GM04503 (cell line): ENCODE data around the gene SCUBE1.
"Not testable (repeated sequence)": the region's sequence is repeated elsewhere in the genome, so short reads cannot be mapped to it uniquely, and the experiment has no call there.

Source experiments
- DNase-seq: peaks from one replicate; pipeline ENCODE4 v3.0.0-alpha.2; 2012; ENCODE audit warnings: low read depth

SCUBE1 gene

DNA sequence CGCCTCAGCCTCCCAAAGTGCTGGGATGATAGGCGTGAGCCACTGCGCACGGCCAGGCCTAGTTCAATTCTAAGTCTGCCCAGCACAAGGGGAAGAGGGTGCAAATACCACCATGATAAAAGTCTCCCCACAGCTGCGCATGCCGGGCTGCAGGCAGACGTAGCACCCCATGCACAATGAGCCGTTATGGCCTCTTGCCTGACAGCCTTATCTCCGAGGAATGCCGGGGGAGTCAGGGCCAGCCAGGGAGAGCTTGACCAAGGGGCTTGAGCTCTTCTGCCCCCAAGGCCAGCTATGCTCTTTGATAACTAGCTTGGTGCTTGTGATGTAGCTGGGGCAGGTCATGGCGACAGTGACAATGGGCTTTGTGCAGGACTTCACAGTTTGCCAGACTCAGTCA is 13.7 kb upstream of the SCUBE1 start:
- no peak for DNase-seq

DNA sequence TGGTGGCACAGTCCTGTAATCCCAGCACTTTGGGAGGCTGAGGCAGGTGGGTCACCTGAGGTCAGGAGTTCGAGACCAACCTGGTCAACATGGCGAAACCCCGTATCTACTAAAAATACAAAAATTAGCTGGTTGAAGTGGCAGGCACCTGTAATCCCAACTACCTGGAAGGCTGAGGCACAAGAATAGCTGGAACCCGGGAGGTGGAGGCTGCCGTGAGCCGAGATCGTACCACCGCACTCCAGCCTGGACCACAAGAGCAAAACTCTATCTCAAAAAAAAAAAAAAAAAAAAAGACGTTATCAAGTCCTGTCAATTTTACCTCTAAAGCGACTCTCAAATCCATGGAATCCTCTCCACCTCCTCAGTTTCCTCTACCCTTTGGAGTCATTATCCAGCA is 12.5 kb upstream of the SCUBE1 start:
- not testable (repeated sequence) for DNase-seq

DNA sequence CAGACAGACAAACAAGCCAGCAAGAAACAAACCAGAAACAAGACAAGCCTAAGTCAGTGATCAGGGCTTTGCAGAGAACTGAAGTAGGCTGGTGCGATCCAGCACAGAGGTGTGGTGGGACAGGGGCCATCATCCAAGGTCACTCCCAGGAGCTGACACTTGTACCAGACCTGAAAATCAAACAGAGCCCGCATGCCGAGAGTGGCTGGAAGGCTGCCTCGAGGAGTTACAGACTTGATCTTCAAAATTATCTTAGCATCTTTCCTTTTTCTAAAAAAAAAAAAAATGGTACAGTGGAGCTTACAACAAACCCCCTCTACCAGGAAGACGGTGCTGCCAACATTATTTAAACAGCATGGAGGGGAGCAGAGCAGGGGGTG is 8.8 kb upstream of the SCUBE1 start:
- no peak for DNase-seq

DNA sequence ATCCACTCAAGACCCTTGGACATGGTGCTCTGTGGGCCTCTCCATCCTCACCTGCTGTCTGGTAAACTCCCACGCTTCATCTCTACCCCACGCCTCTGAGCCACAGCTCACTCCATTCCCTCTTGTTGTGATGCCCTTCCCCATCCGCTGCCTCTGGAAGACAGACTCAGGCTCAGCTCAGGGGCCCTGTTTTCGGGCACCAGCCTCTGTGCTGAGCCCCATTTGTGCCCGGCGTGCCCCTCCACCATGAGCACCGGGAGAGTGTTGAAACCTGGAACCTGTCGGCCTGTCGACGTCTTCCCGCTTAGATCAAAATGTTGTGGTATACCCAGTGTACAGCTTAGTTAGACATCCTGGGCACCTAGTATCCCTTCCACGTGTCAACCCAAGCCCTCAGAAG is 6.5 kb upstream of the SCUBE1 start:
- DNase-seq: no peak

DNA sequence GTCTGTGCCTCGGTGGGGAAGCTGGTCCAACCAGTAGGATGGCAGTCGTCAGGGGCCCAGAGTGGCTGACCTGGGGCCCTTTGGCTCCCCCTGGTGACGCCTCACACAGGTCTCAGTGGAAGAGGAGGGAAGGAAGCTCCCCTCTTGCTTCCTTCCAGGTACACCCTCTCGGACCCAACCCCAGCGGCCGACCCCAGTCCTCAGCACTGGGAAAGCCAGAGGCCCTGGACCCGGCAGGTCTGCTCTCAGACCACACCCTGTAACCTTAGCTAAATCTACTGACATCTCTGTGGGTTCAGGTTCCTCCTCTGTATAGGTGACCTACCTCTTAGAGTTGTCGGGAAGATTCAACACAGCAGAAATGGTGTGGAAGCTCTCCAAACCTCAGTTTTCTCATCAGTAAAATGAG is 3.4 kb upstream of the SCUBE1 start:
- no peak for DNase-seq

DNA sequence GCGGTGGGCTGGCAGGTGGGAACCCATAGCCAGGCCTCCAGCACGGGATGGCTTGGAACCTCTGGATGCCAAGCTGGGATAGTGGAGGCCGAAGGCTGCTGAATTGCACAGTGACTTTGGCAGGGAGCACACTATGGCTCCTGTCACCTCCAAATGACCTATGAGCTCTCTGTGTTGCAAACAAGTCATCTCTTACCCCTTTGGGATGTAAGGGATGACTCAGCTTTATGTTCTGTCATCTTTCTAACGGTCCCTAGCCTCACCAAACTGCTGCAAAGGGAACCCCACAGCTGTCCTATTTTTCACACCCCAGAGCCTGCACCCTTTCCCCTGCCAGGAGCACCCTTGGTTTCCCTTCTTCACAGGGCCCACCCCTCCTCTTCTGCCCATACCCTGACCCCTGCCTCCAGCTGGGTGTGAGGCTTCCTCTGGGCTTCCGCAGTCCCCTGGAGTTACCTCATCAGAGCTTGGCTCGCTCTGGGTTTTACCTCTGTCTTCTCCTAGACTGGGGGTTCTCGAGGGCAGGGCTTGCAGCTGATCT is 2.7 kb upstream of the SCUBE1 start:
- DNase-seq: no peak

DNA sequence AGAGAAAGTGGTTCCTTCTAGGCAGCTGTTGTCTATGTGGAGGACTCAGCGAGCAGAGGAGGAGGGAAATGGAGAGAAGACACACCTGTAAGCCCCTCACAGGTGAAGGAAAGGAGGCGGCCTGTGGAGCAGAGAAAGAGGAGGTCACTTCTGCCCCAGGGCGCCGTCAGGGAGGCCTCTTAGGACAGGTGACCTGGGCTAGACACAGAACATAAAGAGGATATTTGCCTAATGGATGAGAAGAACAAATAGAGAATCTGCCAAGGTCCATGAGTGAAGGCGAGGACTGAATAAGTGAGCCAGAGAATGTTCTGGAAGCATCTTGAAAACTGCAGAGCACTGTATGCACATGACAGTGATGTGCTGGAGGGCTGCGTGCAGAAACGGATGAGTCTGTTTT is 2.2 kb upstream of the SCUBE1 start:
- DNase-seq: no peak

DNA sequence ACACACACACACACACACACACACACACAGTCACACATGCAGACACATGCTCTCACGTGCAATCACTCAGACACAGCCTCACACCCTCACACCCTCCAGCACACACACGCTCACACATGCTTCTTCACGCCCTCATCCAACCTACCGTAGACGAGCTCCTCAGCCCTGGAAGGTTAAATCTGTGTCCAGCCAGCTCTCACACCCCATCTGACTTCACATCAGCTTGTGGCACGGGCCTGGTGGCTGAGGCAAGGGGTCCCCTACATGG is 1.3 kb upstream of the SCUBE1 start:
- no peak for DNase-seq

DNA sequence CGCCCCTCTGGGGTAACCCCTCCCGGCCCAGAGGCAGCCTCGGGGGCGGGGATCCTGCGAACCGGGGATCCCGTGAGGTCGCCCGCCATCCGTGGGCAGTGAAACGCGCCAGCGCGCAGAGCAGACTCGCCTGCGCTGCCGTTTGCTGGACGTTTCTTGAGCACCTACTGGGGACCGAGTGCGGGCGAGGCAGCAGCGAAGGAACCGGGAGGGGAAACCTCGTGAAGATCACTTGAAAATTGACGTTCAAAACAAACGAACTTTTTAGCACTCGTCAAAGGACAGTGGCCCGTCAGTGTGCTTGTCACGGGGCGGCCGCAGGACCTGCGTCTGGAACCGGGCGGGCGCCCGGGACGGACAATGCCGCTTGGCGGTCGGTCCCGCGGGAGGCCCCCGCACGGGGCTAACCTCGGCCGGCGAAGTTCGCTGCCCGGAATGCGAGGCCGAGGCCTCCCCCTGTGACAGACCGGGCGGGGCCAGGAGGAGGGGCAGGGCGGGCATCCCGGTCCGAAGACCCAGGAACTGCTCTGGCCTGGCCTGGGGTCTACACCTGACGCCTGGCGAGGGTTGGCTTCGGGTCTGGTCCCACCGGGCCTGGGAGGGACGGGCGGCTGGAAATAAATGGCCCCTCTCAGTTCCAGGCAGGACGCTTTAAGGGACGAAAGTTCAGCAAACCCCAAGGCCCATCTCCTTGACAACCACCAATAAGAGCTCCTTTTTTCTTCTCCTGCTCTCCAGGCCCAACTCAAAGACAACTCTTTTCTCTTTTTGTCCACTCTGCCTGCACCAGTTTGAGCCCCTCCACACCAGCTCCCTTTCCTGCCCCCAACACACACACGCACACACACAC is 723 bp upstream of the SCUBE1 start:
- DNase-seq: no peak

DNA sequence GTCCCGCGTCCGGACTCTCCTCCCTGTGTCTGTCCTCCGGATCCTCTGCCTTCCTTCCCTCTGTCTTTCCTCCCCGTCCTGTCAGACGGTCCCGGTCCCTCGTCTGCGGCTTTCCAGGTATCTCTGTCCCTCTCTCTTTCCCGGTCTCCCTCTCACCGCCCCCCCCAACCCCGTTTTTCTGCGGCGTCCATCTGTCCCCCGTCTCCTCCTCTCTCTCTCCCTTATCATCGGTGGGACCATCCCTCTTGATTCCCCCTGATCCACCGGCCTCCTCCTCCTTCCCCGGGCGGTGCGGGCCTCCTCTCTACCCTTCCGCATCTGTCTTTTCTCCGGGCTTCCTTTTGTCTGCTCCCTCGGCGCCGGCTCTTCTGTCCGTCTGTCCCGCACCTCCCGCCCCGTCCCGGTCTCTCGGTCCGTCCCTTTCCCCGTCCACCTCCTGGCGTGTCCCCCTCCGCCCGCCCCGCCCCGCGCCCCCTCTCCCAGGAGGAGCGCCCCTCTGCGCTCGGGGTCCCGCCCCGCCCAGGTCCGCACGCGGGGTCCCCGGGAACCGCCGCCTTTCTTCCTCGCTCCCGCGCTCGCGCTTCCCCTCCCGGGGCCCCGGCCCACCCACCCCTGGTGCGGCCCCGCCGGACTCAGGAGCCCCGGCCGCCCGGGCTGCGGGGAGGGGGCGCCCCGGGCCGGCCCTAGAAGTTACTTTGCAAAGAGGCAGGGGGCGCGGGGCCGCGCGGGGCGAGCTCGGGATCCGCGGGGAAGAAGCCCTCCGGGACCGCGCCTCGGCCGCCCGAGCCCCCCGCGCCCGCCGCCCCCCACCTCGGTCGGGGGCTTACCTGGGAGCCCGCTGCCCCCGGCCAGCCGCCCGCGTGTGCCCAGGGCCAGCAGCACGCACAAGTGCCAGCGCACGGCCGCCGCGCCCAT is 568 bp downstream of the SCUBE1 start:
- no peak for DNase-seq

DNA sequence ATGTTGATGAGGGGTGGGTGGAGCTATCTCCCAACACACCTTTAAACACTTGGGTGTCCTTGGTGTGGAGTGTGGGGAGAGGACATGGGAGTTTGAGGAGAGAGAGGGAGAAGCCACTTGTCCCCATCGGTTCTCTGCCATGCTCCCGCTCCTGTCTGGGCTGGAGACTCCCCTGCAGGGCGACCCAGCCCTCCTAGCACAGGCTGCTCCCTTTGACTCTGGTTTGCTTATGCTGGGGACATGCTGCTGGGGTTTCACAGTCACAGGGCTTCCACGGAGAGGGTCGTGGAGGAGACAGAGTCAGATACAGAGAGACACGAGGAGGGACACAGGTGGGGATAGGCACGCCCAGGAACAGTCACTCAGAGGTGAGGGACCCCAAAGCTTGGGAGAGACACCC is 1.6 kb downstream of the SCUBE1 start:
- DNase-seq: no peak

DNA sequence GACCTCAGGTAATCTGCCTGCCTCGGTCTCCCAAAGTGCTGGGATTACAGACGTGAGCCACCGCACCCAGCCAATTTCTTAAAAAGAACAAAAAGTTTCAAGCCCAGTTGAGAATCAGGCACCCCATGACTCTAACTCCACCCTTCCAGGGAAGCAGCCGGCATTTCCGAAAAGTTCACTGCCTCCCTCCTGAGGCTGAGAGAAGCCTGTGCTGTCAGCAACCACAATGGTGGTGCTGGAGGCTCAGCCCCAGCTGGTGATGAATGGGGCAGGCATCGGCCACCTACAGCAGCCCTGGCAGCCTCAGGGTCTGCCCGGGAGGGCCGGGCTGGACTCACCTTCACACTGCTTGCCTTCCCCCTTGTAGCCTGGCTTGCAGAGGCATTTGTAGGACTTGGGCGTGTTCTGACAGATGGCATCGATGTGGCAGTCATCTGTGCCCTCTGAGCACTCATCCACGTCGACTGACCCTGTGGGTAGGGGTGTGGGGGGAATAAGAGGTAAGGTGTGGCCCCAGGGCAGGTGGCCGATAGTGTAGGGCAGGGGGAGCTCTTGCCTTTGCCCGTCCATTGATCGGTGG is 4.3 kb downstream of the SCUBE1 start:
- DNase-seq: no peak

DNA sequence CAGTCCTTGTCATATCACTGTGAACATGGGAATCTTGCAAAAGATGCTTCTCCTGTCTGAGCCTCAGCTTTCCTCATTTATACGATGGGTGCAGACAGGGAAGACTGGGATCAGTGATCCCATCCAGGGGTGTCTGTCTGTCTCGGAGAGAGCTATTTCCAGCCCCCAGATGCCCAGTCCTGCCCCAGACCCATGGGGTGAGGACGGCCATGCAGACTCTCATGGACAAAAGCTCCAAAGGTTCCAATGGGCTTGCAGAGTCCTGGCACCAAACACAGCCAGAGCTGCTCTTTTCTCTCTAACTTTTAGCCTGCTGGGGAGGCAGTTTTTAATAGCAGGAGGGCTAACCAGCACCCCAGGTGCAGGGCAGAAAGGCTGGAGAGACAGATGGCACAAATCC is 5.2 kb downstream of the SCUBE1 start:
- no peak for DNase-seq

DNA sequence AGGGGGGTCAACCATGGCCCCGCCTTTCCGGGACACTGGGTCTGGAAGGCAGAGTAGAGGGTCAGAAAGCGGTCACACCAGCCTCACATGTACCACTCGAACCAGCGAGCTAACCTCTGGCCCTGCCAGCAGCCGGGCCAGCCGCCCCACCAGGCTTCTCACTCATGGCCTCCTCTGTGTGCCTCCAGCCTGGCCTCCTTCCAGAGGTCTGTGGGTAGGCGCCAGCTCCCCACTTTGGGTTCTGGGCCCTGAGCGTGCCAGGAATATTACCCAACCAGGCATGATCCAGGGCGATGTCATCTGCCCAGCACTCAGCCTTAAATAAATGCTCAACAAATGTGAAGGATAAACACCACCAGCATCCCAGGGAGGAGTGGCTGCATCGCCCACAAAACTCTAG is 5.8 kb downstream of the SCUBE1 start:
- DNase-seq: no peak

DNA sequence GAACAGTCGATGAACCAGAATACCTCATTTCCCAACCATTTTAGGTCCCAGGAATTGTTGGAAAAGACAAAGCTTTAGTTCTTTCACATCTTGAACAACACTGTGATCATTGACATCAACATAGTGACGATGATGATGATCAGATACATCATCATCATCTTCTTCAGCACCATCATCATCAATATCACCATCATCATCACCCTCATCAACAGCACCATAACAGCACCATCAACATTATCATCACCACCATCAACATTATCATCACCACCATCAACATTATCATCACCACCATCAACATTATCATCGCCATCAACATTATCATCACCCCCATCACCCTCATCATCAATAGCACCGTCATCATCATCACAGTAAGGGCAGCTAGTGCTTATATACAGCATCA is 8.8 kb downstream of the SCUBE1 start:
- no peak for DNase-seq

DNA sequence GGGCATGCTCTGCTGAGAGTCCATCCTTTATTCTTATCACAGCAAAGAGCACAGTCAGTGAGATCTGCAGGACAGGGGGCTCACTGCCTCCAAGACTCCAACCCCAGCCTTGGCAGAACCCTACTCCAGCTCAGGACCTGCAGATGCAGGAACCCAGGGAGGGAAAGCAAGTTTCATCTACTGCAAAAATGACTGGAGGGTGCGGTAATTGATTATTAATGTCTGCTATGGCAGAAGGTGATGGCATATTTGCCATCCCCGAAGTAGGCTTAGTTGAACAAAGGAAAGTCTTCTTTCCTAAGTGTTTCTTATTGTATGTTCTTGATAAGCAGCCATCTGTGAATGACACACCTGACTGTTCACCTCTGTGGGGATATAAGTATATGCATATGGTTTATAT is 9.2 kb downstream of the SCUBE1 start:
- DNase-seq: no peak

DNA sequence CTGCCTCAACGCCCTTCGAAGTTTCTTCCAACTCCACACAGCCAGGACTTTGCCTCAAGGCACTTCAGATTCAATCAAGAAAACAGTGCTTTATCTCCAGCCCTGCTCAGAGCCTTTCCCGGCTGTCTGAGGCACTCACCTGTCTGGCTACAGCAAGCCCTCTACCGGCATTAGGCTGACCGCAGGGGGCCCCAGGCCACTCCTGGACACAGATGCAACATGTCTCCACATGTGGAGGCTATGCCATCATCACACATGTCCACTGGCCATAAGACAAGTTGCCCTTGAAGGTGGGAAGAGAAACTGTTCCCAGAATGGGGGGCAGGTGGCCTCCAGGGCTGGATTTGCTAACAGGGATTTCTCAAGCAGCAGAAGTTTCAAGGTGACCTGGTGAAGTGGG is 10.0 kb downstream of the SCUBE1 start:
- DNase-seq: no peak

DNA sequence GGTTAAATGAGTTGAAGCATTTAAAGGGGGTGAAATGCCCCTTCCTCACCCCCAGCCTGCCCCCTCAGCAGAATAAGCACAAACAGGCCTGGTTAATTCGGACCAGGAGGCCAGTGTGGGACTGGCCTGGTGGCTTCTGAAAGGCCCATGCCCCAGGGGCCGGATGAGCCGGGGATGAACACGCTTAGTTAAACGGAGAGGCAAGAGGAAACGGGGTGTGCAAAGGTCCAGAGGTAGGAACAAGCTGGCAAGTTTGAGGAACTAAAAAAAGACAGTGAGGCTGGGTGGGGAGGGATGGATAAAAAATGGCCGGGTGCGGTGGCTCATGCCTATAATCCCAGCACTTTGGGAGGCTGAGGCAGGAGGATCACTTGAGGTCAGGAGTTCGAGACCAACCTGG is 11.5 kb downstream of the SCUBE1 start:
- no peak for DNase-seq

DNA sequence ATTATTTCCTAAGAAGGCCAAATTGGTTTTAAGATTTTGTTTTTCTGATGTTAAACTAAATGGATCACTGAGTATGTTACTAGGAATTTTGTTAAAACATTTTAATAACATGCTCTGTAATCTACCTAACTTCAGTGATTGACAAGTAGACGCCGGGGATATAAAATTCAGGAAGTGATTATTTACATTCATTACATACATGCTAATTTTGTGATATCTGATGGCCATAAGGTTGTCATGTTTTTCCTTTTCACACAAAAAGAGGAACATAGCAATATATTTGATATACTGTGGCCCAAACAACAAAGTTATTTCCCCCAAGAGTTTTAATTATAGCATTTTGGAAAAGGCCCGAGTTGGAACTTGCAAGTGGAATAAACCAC is 12.1 kb downstream of the SCUBE1 start:
- no peak for DNase-seq

DNA sequence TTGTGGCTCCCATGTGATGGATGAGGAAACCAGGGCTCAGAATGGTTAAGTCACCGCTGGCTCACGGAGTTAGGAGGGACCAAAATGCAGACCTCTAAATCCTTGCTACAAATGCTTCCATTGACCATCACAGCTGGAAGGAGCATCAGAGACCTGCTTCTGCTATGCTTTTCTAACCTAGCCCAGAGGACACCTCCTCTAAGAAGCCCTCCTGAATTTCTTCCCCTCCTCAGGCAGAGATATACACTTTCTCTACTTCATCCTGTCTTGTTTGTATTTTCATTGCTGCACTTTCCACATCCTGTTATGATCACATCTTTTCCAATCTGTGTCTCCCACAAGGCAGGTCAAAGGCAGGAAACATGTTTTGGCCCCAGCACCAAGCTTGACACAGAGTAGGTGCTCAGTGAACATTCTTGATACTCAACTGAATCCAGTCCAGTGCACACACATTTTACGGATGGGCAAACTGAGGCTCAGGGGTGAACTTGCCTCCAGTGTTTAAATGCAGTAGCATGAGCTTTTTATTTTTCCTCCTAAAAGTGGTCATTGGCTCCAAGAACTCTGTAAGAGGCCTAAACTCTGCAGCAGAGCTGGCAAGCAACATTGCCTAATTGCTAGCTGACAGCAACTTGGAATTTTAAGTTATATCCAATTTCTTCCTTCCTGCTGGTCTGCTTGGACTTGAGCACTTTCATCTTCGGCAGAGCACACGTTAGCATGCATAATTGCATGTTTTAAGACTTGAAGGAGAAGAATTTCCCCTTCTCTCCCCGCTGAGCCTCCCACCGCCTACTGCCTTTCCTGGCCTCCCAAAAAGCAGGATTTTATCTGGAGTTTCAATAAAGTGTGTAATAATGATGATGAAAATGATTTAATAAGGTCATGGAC is 12.7 kb downstream of the SCUBE1 start:
- DNase-seq: no peak

DNA sequence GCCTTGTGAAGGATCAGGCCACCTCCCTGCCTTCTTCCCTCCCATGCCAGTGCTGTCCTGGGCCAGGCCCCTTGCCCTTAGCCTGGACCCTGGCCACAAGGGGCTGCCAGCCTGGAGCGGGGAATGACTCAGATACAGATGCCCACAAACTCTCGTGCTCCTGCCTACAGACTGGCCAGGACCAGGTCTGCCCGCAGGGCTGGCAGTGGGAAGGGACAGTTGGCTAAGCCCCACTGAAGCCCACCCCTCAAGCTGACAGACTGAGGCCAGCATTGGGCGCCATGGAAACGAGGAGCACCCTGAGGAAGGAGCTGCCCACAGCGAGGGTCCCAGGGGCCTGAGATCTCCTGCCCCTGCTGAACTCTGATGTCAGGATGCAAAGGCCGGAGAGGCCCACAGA is 14.1 kb downstream of the SCUBE1 start:
- DNase-seq: no peak

DNA sequence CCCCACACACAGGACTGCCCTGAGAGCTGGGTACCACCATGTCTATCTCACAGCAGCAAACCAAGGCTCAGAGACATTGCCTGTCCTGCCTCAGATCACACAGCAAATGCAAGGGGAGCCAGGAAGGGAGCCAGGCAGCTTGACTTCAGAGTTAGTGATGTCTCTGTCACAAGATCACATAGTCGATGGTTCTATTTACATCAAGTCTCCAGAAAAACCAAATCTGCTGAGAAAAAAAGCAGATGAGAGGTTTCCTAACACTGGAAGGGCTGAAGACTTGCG is 16.1 kb downstream of the SCUBE1 start:
- no peak for DNase-seq
